GM12878 (cell line): ENCODE measurements around the gene PMPCA. TPM values are rescaled to one million over a fixed set of nuclear protein-coding genes. Genes with fewer than 3 reads are reported as not detected.

Source experiments
- ATAC-seq: fragments of 200-7000 bp; cut with Tn5 transposase; 3 replicates; pipeline ENCODE4 v1.9.1; 2020; ENCODE audit warnings: mild to moderate bottlenecking, moderate library complexity
- BruUV-seq: library from RNA; stranded (reverse); fragments of 400-500 nt; replicated peaks from 2 replicates; lab custom pipeline; 2021; lab: Mats Ljungman, UMichigan
- CTCF ChIA-PET: fragments of 300-600 bp; sonication (Branson Sonifier 250); formaldehyde crosslinking; extraction: SDS; loops from one replicate; lab custom pipeline; 2021; ENCODE audit warnings: inconsistent platforms; lab: Yijun Ruan, JAX
- POLR2A ChIA-PET: fragments of 350-600 bp; formaldehyde crosslinking; extraction: SDS; loops from one replicate; lab custom pipeline; 2021; ENCODE audit warnings: inconsistent platforms; lab: Charles Lee
- RAD21 ChIA-PET: fragments of 300-600 bp; sonication (Branson Sonifier 250); formaldehyde crosslinking; loops from one replicate; lab custom pipeline; 2023; ENCODE audit warnings: antibody characterized with exemption; ENCODE audit not compliant: unreplicated experiment; lab: Charles Lee
- SMC1A ChIA-PET: fragments of 300-600 bp; sonication (Branson Sonifier 250); formaldehyde crosslinking; loops from one replicate; lab custom pipeline; 2023; ENCODE audit not compliant: unreplicated experiment, uncharacterized antibody; lab: Charles Lee
- DNase-seq: peaks from one replicate; pipeline ENCODE4 v3.0.0-alpha.2; 2011; ENCODE audit warnings: low read depth, low spot score
- FAIRE-seq: peaks from 3 replicates; lab custom pipeline; 2011; peaks lifted over from hg19 to GRCh38; lab: Jason Lieb, UNC
- H2AFZ ChIP-seq: 2 replicates; pipeline ENCODE4 v1.6.0; 2011; ENCODE audit warnings: low read depth, low read length, control low read depth; ENCODE audit not compliant: control insufficient read depth
- H3K27ac ChIP-seq: 2 replicates; pipeline ENCODE4 v1.5.1; 2011; ENCODE audit warnings: control low read depth; ENCODE audit not compliant: control insufficient read depth, insufficient read depth
- H3K27me3 ChIP-seq, 2 experiments: replicated peaks in 1 of 2; 2 replicates each; pipeline versions ENCODE4 v1.6.0 to v1.6.1; 2011; ENCODE audit warnings: low read length in 1 of 2; ENCODE audit not compliant: control insufficient read depth in 2 of 2, insufficient read depth in 2 of 2
- H3K36me3 ChIP-seq, 2 experiments: 2 replicates each; pipeline ENCODE4 v1.5.1; 2011; ENCODE audit warnings: low read length in 1 of 2; ENCODE audit not compliant: control insufficient read depth in 2 of 2, insufficient read depth in 2 of 2
- H3K4me1 ChIP-seq: 2 replicates; pipeline ENCODE4 v1.6.1; 2011; ENCODE audit warnings: mild to moderate bottlenecking, low read length, moderate library complexity, mixed read lengths; ENCODE audit not compliant: control insufficient read depth, insufficient read depth
- H3K4me2 ChIP-seq: 2 replicates; pipeline ENCODE4 v1.6.0; 2011; ENCODE audit warnings: control low read depth; ENCODE audit not compliant: control insufficient read depth, insufficient read depth
- H3K4me3 ChIP-seq: fragments of 200-600 bp; sonication (generic); 2 replicates; pipeline ENCODE4 v1.5.1; 2016
- H3K79me2 ChIP-seq: 2 replicates; pipeline ENCODE4 v1.6.0; 2011; ENCODE audit warnings: low read length; ENCODE audit not compliant: control insufficient read depth, insufficient read depth
- H3K9ac ChIP-seq: 2 replicates; pipeline ENCODE4 v1.8.0; 2011; ENCODE audit warnings: low read length, control low read depth, mixed read lengths; ENCODE audit not compliant: control insufficient read depth, insufficient read depth
- H3K9me3 ChIP-seq: replicated peaks from 3 replicates; pipeline ENCODE4 v1.5.1; 2011; ENCODE audit warnings: mild to moderate bottlenecking, low read length; ENCODE audit not compliant: control insufficient read depth, insufficient read depth
- H4K20me1 ChIP-seq: 2 replicates; pipeline ENCODE4 v1.6.0; 2011; ENCODE audit not compliant: control insufficient read depth, insufficient read depth
- ATF2 ChIP-seq: IDR thresholded peaks from 2 replicates; pipeline ENCODE4 v1.6.1; 2012; ENCODE audit warnings: low read length, inconsistent platforms
- BACH1 ChIP-seq: fragments of 450-650 bp; IDR thresholded peaks from 2 replicates; pipeline ENCODE4 v1.6.1; 2017; ENCODE audit warnings: mild to moderate bottlenecking, borderline replicate concordance
- CBX3 ChIP-seq: fragments of 200-600 bp; sonication (generic); IDR thresholded peaks from 2 replicates; pipeline ENCODE4 v1.6.1; 2016; ENCODE audit warnings: low read depth, borderline replicate concordance
- EP300 ChIP-seq, 2 experiments: fragments of 150-350 bp in 1 of 2; IDR thresholded peaks; 2 replicates each; pipeline ENCODE4 v1.6.1; 2011 to 2012; ENCODE audit warnings: low read depth in 2 of 2, low read length in 2 of 2, borderline replicate concordance in 1 of 2, improper control_type of control experiment in 1 of 2, inconsistent platforms in 1 of 2; ENCODE audit not compliant: control insufficient read depth in 1 of 2
- ESRRA ChIP-seq: IDR thresholded peaks from 2 replicates; pipeline ENCODE4 v1.6.1; 2012; ENCODE audit warnings: mild to moderate bottlenecking, low read length, improper control_type of control experiment
- MTA3 ChIP-seq: IDR thresholded peaks from 2 replicates; pipeline ENCODE4 v1.6.1; 2012; ENCODE audit warnings: low read length, inconsistent platforms, borderline replicate concordance
- MYB ChIP-seq: fragments of 150-350 bp; IDR thresholded peaks from 2 replicates; pipeline ENCODE4 v1.6.1; 2014; ENCODE audit warnings: mild to moderate bottlenecking, low read depth, low read length, borderline replicate concordance
- NR2F1 ChIP-seq: fragments of 450-650 bp; conservative IDR thresholded peaks from 2 replicates; pipeline ENCODE4 v1.6.1; 2017; ENCODE audit warnings: mild to moderate bottlenecking
- POLR2A ChIP-seq: IDR thresholded peaks from 2 replicates; pipeline ENCODE4 v1.6.1; 2011; ENCODE audit warnings: low read depth, mild to moderate bottlenecking, low read length
- RB1 ChIP-seq: fragments of 450-650 bp; formaldehyde crosslinking; IDR thresholded peaks from 2 replicates; pipeline ENCODE4 v1.6.1; 2017; ENCODE audit warnings: mild to moderate bottlenecking, borderline replicate concordance
- SKIL ChIP-seq: fragments of 450-650 bp; IDR thresholded peaks from 2 replicates; pipeline ENCODE4 v1.6.1; 2017; ENCODE audit warnings: mild to moderate bottlenecking, low read depth, inconsistent platforms; ENCODE audit not compliant: poor library complexity, severe bottlenecking
- SREBF2 ChIP-seq: IDR thresholded peaks from 2 replicates; pipeline ENCODE4 v1.6.1; 2012; ENCODE audit warnings: mild to moderate bottlenecking, low read length
- USF2 ChIP-seq: IDR thresholded peaks from 2 replicates; pipeline ENCODE4 v1.6.1; 2011; ENCODE audit warnings: low read depth, low read length, improper control_type of control experiment, borderline replicate concordance
- ZZZ3 ChIP-seq: IDR thresholded peaks from 2 replicates; pipeline ENCODE4 v1.6.1; 2011; ENCODE audit warnings: low read depth; ENCODE audit not compliant: control insufficient read depth, insufficient read length
- WGBS: methylation state at CpG from one replicate; pipeline ENCODE4 v1.1.6; 2016; ENCODE audit warnings: low lambda C conversion rate; ENCODE audit not compliant: insufficient replicate concordance, insufficient coverage; ENCODE audit errors: missing lambda C conversion rate; 5-methylcytosine and 5-hydroxymethylcytosine counted together
- in situ Hi-C: fragments of 300-500 bp; cut with MboI; formaldehyde crosslinking; loops from 9 replicates; pipeline ENCODE4 v1.14.3; 2018; ENCODE audit warnings: mixed read lengths
- intact Hi-C: fragments of 100-400 bp; cut with micrococcal nuclease; formaldehyde crosslinking; loops from one replicate; pipeline ENCODE4 v1.14.2; 2022; ENCODE audit not compliant: unreplicated experiment
- polyA plus RNA-seq, 11 experiments: library from polyadenylated mRNA; depleted of rRNA in 4 of 11; unstranded in 6 of 11; stranded (reverse) in 5 of 11; fragments of >200 nt; fragmentation: Nextera tagmentation in 4 of 11; fragmentation: Illumina TruSeq in 1 of 11; extraction: Ambion mirVana in 4 of 11; extraction: Trizol in 1 of 11; gene quantifications; 1 replicate in 1 of 11; 2 replicates in 10 of 11; pipeline versions ENCODE4 v1.2.1 to v1.2.3, GENCODE V29; 2011 to 2016; ENCODE audit warnings: inconsistent platforms in 2 of 11, missing spikeins in 2 of 11, low read depth in 1 of 11
- total RNA-seq, 4 experiments: library from RNA; depleted of rRNA in 3 of 4; stranded (reverse); fragments of >200 nt in 3 of 4; fragmentation: Illumina TruSeq in 1 of 4; extraction: Trizol in 1 of 4; gene quantifications; 2 replicates each; pipeline versions ENCODE4 v1.2.1 to v1.2.3, GENCODE V29; 2013 to 2021

PMPCA gene
- total and polyA plus RNA-seq, 10 of the 15 experiments (the other 5 are each of a cell fraction or from before 2014, with no cell fraction given) = 8.1 to 137 (median 75.7) TPM

- no peak for FAIRE-seq
These were observed 36.3 kb upstream of the PMPCA start for GRCh38 chr9:136374183-136374575.

GRCh38 chr9:136375096-136375495, 35.4 kb upstream of the PMPCA start:
- ChIA-PET CTCF (no interaction called here), SMC1A (no interaction called here), RAD21 (no interaction called here), POLR2A (interaction anchor here (1.4 kb wide), 1 partner anchor 14 kb away, joined by 4 read pairs; no protein-coding TSS in a partner anchor)
- no peak overlapping the region for H3K27ac ChIP-seq
- FAIRE-seq (no peak), DNase-seq (no peak), ATAC-seq (no peak)
- in situ Hi-C loops = no loop called here
- H3K4me2 ChIP-seq = no peak overlapping the region
- intact Hi-C loops = no loop called here
- no peak overlapping the region for H3K4me3 ChIP-seq
- H3K9ac ChIP-seq = no peak overlapping the region
- 94% methylated on average over 12 of the region's 12 CpGs for WGBS
- H3K79me2 ChIP-seq = no peaks in the 10 kb centered on the region
- H4K20me1 ChIP-seq = no peaks in the 10 kb centered on the region
- no peaks in the 10 kb centered on the region for H3K9me3 ChIP-seq
- H3K4me1 ChIP-seq = 0 out of 2 replicates have a peak, but pooled peaks cover 4% of the 10 kb centered on the region
- no TSS peak for BruUV-seq
- no peaks in the 10 kb centered on the region for H3K27me3 ChIP-seq
- H3K36me3 ChIP-seq = peaks cover 0 to 15% of the 10 kb centered on the region in 2 experiments; a peak in 3 of 4 replicates
- H2AFZ ChIP-seq = no peak overlapping the region
- no peak for TF ChIP-seq SREBF2
- no peak for TF ChIP-seq ATF2
- TF ChIP-seq SKIL = no peak
- TF ChIP-seq MYB = no peak
- no peak for TF ChIP-seq NR2F1
- TF ChIP-seq MTA3 = no peak
- TF ChIP-seq BACH1 = no peak
- no peak for TF ChIP-seq EP300 (IDR thresholded peaks at IDR 0.05; ENCODE audit: borderline replicate concordance in 1 of 2, control insufficient read depth in 1 of 2, low read depth in 2 of 2, low read length in 2 of 2)
- no peak for TF ChIP-seq CBX3
- no peak for TF ChIP-seq ESRRA

More at GRCh38 chr9:136374183-136374575, 36.3 kb upstream of the PMPCA start:
- Histone ChIP-seq H3K36me3 (peaks cover 0 to 11% of the 10 kb centered on the region in 2 experiments; a peak in 3 of 4 replicates), H3K79me2 (no peaks in the 10 kb centered on the region), H3K9me3 (no peaks in the 10 kb centered on the region), H3K27ac (no peak overlapping the region), H3K4me1 (0 out of 2 replicates have a peak, but pooled peaks cover 4% of the 10 kb centered on the region), H3K9ac (no peak overlapping the region), H2AFZ (no peak overlapping the region), H4K20me1 (no peaks in the 10 kb centered on the region), H3K27me3 (no peaks in the 10 kb centered on the region), H3K4me2 (no peak overlapping the region), H3K4me3 (no peak overlapping the region)
- CTCF ChIA-PET = no interaction called here
- SMC1A ChIA-PET = no interaction called here
- POLR2A ChIA-PET = interaction anchor here (1.1 to 1.4 kb wide), 2 partner anchors 15 to 27 kb away, joined by 3 to 4 read pairs; no protein-coding TSS in a partner anchor
- ATAC-seq (no peak), DNase-seq (no peak)
- BruUV-seq = no TSS peak
- RAD21 ChIA-PET = no interaction called here
- TF ChIP-seq ZZZ3 (no peak), POLR2A (peak; percentile 55; the same call in 1 of the 2 replicates), USF2 (no peak), RB1 (no peak)
- intact Hi-C loops (no loop called here), in situ Hi-C loops (no loop called here)
- 87% methylated on average over 14 of the region's 14 CpGs for WGBS
